ENCODE data around the gene ATP6V1A. TPM values are rescaled to one million over a fixed set of nuclear protein-coding genes. Genes with fewer than 3 reads are reported as not detected.

ATP6V1A gene
- polyA plus RNA-seq, 1 of the 3 experiments (the other 2 are of a cell fraction): 12.1 TPM

DNA sequence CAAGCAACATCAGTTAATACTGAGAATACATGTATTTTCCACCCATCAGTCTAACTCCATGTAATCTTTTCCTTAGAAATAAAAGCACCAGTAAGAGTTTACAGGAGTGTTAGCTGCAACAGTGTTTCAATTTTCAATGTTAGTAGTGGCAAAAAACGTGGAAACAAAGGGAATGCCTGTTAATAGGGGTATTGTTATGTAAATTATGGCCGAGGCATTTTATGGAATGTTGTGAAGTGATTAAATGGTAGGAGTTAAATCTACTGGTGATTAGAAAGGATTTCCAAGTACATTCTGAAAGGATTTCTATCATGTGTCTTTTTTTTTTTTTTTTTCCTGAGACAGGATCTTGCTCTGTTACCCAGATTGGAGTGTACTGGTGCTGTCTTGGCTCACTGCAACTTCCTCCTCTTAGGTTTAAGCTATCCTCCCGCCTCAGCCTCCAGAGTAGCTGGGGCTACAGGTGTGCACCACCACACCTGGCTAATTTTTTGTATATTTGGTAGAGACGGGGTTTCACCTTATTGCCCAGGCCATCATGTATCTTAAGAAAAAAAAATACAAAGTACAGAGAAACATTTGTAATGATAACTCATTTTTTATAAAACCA lies 6.6 kb downstream of the ATP6V1A start:
- Histone ChIP-seq H3K4me2 (no peak overlapping the region), H3K9ac (no peak overlapping the region), H3K36me3 (replicated peaks in 1 of 2; ENCODE audit: control insufficient read depth in 1 of 2, insufficient read depth in 2 of 2, low read length in 1 of 2) (peaks cover 0 to 4% of the 10 kb centered on the region in 2 experiments), H3K4me3 (ENCODE audit: low read depth in 2 of 2, low read length in 1 of 2) (no peak overlapping the region), H3F3A (replicated peaks; ENCODE audit: insufficient read depth) (peaks cover 3% of the 10 kb centered on the region), H3K9me3 (no peaks in the 10 kb centered on the region), H4K20me1 (ENCODE audit: insufficient read depth) (no peaks in the 10 kb centered on the region), H3K9me2 (no peaks in the 10 kb centered on the region), H3K79me2 (ENCODE audit: insufficient read depth) (peaks cover 41% of the 10 kb centered on the region), H3K4me1 (ENCODE audit: control insufficient read depth in 1 of 2, insufficient read depth in 2 of 2, low read depth in 1 of 2, low read length in 1 of 2) (no peaks in the 10 kb centered on the region), H2AFZ (ENCODE audit: low read depth) (no peak overlapping the region), H3K27ac (ENCODE audit: low read depth in 2 of 2, low read length in 1 of 2) (no peak overlapping the region), H3K27me3 (ENCODE audit: insufficient read depth) (no peaks in the 10 kb centered on the region)
- no peak for DNase-seq
- 84% methylated on average over 4 of the region's 4 CpGs for WGBS (ENCODE audit: low lambda C conversion rate)
- TF ChIP-seq RFX5 (IDR thresholded peaks at IDR 0.05; ENCODE audit: low read length) (no peak), USF1 (IDR thresholded peaks at IDR 0.05; ENCODE audit: borderline replicate concordance, low read depth) (no peak), FOXM1 (IDR thresholded peaks at IDR 0.05; ENCODE audit: low read depth) (no peak), EP300 (IDR thresholded peaks at IDR 0.05; ENCODE audit: borderline replicate concordance in 1 of 2, low read depth in 1 of 2, low read length in 1 of 2) (no peak), GATA2 (CRISPR knock-in tag; IDR thresholded peaks at IDR 0.05) (no peak), ELF1 (IDR thresholded peaks at IDR 0.05) (no peak), POLR2AphosphoS5 (IDR thresholded peaks at IDR 0.05; ENCODE audit: low read depth, low read length) (no peak), YY1 (IDR thresholded peaks at IDR 0.05; ENCODE audit: low read depth) (no peak), MAX (IDR thresholded peaks at IDR 0.05; ENCODE audit: low read depth) (no peak), RAD21 (IDR thresholded peaks at IDR 0.05; ENCODE audit: low read length) (no peak), NFIC (IDR thresholded peaks at IDR 0.05; ENCODE audit: borderline replicate concordance) (no peak)
- TF ChIP-seq, protein P1, sequence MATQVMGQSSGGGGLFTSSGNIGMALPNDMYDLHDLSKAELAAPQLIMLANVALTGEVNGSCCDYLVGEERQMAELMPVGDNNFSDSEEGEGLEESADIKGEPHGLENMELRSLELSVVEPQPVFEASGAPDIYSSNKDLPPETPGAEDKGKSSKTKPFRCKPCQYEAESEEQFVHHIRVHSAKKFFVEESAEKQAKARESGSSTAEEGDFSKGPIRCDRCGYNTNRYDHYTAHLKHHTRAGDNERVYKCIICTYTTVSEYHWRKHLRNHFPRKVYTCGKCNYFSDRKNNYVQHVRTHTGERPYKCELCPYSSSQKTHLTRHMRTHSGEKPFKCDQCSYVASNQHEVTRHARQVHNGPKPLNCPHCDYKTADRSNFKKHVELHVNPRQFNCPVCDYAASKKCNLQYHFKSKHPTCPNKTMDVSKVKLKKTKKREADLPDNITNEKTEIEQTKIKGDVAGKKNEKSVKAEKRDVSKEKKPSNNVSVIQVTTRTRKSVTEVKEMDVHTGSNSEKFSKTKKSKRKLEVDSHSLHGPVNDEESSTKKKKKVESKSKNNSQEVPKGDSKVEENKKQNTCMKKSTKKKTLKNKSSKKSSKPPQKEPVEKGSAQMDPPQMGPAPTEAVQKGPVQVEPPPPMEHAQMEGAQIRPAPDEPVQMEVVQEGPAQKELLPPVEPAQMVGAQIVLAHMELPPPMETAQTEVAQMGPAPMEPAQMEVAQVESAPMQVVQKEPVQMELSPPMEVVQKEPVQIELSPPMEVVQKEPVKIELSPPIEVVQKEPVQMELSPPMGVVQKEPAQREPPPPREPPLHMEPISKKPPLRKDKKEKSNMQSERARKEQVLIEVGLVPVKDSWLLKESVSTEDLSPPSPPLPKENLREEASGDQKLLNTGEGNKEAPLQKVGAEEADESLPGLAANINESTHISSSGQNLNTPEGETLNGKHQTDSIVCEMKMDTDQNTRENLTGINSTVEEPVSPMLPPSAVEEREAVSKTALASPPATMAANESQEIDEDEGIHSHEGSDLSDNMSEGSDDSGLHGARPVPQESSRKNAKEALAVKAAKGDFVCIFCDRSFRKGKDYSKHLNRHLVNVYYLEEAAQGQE (IDR thresholded peaks at IDR 0.05; ENCODE audit: low read depth, low read length): no peak
- TF ChIP-seq, protein P2, sequence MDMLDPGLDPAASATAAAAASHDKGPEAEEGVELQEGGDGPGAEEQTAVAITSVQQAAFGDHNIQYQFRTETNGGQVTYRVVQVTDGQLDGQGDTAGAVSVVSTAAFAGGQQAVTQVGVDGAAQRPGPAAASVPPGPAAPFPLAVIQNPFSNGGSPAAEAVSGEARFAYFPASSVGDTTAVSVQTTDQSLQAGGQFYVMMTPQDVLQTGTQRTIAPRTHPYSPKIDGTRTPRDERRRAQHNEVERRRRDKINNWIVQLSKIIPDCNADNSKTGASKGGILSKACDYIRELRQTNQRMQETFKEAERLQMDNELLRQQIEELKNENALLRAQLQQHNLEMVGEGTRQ (IDR thresholded peaks at IDR 0.05; ENCODE audit: borderline replicate concordance, low read depth, low read length): no peak
- CTCF ChIA-PET: no interaction called here
- POLR2A ChIA-PET: no interaction called here
